ENCODE measurements around the gene WIF1.

- TF ChIP-seq CTCF (conservative IDR thresholded peaks at IDR 0.05) (no peak), EZH2 (IDR thresholded peaks at IDR 0.05; ENCODE audit: low read depth) (no peak)
Observed at GRCh38 chr12:65098364-65098763, 22.7 kb downstream of the WIF1 start.

Data from PC-9 (cell line).